Breast epithelium (tissue), 4 donors: Measurements from ENCODE around the gene SEMA6C. TPM values are rescaled to one million over a fixed set of nuclear protein-coding genes. Genes with fewer than 3 reads are reported as not detected.

Experiments
- DNase-seq, 2 donors: peaks; one replicate each; pipeline ENCODE4 v3.0.0-alpha.2; 2019; ENCODE audit warnings: low spot score in 2 of 2
- H3K27ac ChIP-seq, 2 donors: fragments of 200-600 bp; sonication (generic) in 1 of 2; one replicate each; pipeline ENCODE4 v1.5.1; 2016 to 2019; ENCODE audit warnings: mild to moderate bottlenecking in 1 of 2
- H3K27me3 ChIP-seq, 2 donors: fragments of 200-600 bp; sonication (generic) in 1 of 2; one replicate each; pipeline versions ENCODE4 v1.5.1 to v1.6.0; 2017 to 2019; ENCODE audit warnings: control low read depth in 1 of 2, mild to moderate bottlenecking in 1 of 2
- H3K36me3 ChIP-seq: fragments of 200-600 bp; one replicate; pipeline ENCODE4 v1.5.1; 2019
- H3K4me1 ChIP-seq, 2 donors: fragments of 200-600 bp; sonication (generic); one replicate each; pipeline ENCODE4 v1.5.1; 2016 to 2019; ENCODE audit warnings: control low read depth in 1 of 2
- H3K4me3 ChIP-seq, 3 donors: fragments of 200-600 bp; sonication (generic); 1 replicate in 2 of 3; 2 replicates in 1 of 3; pipeline ENCODE4 v1.5.1; 2016 to 2019; ENCODE audit warnings: mild to moderate bottlenecking in 3 of 3, moderate library complexity in 2 of 3
- H3K9me3 ChIP-seq, 2 donors: fragments of 200-600 bp; sonication (generic) in 1 of 2; one replicate each; pipeline ENCODE4 v1.5.1; 2016 to 2019; ENCODE audit warnings: control low read depth in 1 of 2
- POLR2A ChIP-seq: fragments of 450-650 bp; IDR thresholded peaks from one replicate; pipeline ENCODE4 v1.6.1; 2016; ENCODE audit warnings: antibody characterized with exemption, mild to moderate bottlenecking, moderate library complexity
- POLR2AphosphoS5 ChIP-seq, 3 donors: sonication (generic); formaldehyde crosslinking; IDR thresholded peaks; one replicate each; pipeline ENCODE4 v1.6.1; 2017; ENCODE audit warnings: antibody characterized with exemption in 3 of 3
- intact Hi-C: fragments of 100-400 bp; cut with DNase I; formaldehyde crosslinking; loops from one replicate; pipeline ENCODE4 v1.15.1; 2023; ENCODE audit warnings: low total_unique reads
- total RNA-seq, 3 donors: library from RNA; depleted of rRNA; stranded (reverse); fragments of >200 nt; gene quantifications; one replicate each; pipeline ENCODE4 v1.1.0, GENCODE V29; 2016
- TF ChIP-seq, protein P1 (sequence below), 3 donors: fragments of 450-650 bp; IDR thresholded peaks; one replicate each; pipeline ENCODE4 v1.5.1; 2016 to 2017; ENCODE audit warnings: antibody characterized with exemption in 3 of 3, mild to moderate bottlenecking in 3 of 3, moderate library complexity in 3 of 3

SEMA6C gene
- total RNA-seq, 3 donors from 2014 or later: 2.9 to 6.4 (median 5.2) TPM

DNA sequence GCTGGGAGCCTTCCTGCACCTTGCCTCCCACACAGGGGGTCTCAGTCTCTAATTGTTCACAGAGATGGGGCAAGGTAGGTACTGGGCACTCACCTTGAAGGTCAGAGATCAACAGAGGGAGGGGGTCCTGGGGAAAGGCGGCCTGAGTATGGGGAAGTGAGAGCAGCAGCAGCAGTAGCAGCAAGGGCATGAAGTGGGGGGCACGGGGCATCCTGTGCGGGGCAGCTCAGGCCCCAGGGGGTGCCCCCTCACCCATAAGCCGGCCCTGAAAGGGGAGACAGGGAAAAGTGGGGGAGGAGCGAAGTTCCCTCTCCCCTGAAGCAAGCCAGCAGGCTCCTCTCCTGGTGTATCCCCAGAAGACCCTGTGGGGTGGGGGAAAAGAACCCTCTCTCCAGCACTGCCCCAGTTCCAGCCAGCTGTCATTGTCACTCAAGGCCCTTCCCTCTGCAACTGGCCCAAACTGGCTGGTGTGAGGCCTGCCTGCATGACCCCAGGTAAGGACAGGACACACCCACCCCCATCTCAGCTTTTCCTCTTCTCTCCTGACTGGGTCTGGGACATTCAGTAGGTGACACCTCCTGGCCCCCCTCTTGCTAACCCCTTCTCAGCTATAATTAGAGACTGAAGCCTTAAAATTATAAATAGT is 3.9 kb downstream of the SEMA6C start:
- Histone ChIP-seq H3K9me3 (no peaks in the 10 kb centered on the region), H3K4me1 (peaks cover 0 to 5% of the 10 kb centered on the region in 2 donors), H3K27ac (no peak overlapping the region), H3K36me3 (no peaks in the 10 kb centered on the region), H3K27me3 (no peaks in the 10 kb centered on the region), H3K4me3 (no peak overlapping the region)
- no peak for TF ChIP-seq POLR2A
- no peak for TF ChIP-seq POLR2AphosphoS5 (IDR thresholded peaks at IDR 0.05)
- TF ChIP-seq, protein P1, sequence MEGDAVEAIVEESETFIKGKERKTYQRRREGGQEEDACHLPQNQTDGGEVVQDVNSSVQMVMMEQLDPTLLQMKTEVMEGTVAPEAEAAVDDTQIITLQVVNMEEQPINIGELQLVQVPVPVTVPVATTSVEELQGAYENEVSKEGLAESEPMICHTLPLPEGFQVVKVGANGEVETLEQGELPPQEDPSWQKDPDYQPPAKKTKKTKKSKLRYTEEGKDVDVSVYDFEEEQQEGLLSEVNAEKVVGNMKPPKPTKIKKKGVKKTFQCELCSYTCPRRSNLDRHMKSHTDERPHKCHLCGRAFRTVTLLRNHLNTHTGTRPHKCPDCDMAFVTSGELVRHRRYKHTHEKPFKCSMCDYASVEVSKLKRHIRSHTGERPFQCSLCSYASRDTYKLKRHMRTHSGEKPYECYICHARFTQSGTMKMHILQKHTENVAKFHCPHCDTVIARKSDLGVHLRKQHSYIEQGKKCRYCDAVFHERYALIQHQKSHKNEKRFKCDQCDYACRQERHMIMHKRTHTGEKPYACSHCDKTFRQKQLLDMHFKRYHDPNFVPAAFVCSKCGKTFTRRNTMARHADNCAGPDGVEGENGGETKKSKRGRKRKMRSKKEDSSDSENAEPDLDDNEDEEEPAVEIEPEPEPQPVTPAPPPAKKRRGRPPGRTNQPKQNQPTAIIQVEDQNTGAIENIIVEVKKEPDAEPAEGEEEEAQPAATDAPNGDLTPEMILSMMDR (IDR thresholded peaks at IDR 0.05): no peak
- no peak for DNase-seq
- intact Hi-C loops: no loop called here

DNA sequence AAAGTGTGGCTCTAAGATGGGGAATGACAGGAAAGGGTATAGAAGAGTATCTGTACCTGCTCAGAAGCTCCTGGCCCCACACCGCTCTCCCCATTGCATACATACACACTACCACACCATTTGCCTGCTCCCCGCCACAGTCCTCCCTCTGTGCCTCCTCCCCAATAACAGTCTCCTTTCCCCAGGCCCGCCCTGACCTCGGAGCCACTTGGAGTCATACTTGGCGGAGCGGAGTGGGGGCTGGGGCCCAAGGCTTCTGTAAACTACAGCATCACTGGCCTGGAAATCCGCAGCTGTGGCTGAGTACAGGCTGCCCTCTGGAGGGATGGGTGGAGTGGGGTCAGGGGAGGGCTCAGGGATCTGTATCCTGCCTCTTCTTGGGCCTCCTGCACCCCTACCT is 8.6 kb downstream of the SEMA6C start:
- Histone ChIP-seq H3K9me3 (no peaks in the 10 kb centered on the region), H3K27me3 (no peaks in the 10 kb centered on the region), H3K36me3 (no peaks in the 10 kb centered on the region), H3K4me1 (no peaks in the 10 kb centered on the region), H3K4me3 (no peak overlapping the region), H3K27ac (no peak overlapping the region)
- no peak for DNase-seq
- intact Hi-C loops: no loop called here
- no peak for TF ChIP-seq POLR2AphosphoS5 (IDR thresholded peaks at IDR 0.05)
- TF ChIP-seq, protein P1 (IDR thresholded peaks at IDR 0.05): no peak
- TF ChIP-seq POLR2A: no peak

DNA sequence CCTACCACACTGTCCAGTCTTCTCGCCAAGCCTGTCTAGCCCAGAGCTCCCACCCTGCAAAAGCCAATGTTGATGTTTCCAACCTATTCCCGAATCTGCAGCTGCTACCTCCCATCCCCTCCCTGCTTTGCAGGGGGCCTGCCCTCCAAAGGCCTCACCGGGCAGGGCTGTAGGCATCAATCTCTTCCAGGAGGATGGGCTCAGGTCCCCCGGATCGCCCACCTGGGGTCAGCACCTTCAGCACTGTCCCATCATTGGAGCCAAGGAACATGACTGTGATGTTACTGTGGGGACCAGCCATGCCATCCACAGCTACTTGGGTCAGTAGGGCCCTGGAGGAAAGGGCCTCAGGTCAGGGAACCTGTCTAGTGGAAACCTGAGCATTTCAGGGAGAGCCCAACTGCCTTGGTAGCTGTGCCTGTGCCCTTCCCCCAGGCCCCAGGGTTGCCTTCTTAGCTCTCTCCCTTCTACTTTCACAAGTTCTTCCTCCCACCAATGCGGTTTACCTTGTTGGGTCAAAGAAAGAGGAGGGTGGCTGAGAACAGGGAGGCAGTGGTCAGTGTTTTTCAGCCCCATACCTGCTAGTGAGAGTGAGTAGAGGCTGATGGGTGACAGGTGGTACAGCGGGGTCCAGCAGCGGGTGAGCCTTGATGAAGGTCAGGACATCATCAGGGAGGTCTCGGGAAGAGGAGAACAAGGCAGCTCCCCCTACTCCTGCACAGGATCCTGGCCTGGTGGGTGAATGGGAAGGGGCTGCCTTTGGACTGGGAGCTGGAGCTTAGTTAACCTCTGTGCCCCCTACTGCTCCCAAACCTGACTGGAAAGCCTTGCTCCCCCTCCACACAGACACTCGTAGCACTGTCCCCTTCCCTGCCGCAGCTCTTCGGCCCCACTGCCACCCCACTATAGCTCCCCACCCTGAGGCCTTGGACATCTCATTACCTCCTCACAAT is 10.7 kb downstream of the SEMA6C start:
- no peak overlapping the region for H3K27ac ChIP-seq
- no peak overlapping the region for H3K4me3 ChIP-seq
- H3K27me3 ChIP-seq: no peaks in the 10 kb centered on the region
- H3K9me3 ChIP-seq: no peaks in the 10 kb centered on the region
- TF ChIP-seq, protein P1 (IDR thresholded peaks at IDR 0.05): no peak
- no peak for TF ChIP-seq POLR2AphosphoS5 (IDR thresholded peaks at IDR 0.05)
- TF ChIP-seq POLR2A: no peak
- H3K4me1 ChIP-seq: no peaks in the 10 kb centered on the region
- DNase-seq: no peak
- no peaks in the 10 kb centered on the region for H3K36me3 ChIP-seq
- intact Hi-C loops: no loop called here

DNA sequence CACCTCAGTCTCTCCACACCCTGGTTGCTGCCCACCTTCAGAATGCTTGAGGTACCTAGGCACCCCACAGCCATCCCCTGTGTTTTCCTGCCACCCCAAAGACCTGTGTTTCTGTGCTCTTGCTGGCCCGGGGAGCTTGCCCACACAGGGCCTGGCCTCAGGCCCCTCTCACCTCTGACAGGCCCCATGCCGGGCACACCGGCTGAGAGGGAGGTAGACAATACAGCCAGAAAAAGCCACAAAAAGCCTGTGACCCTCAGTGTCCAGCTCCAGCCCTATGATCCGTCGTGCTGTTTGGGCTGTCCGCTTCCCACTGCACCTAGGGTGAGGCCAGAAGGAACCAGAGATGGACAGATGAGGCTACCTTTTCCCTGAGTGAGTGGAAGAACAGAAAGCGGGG is 11.4 kb downstream of the SEMA6C start:
- no peaks in the 10 kb centered on the region for H3K36me3 ChIP-seq
- H3K9me3 ChIP-seq: no peaks in the 10 kb centered on the region
- intact Hi-C loops: no loop called here
- TF ChIP-seq, protein P1 (IDR thresholded peaks at IDR 0.05): no peak
- no peak for TF ChIP-seq POLR2AphosphoS5 (IDR thresholded peaks at IDR 0.05)
- TF ChIP-seq POLR2A: no peak
- no peak overlapping the region for H3K27ac ChIP-seq
- no peaks in the 10 kb centered on the region for H3K4me1 ChIP-seq
- no peak for DNase-seq
- no peaks in the 10 kb centered on the region for H3K27me3 ChIP-seq
- no peak overlapping the region for H3K4me3 ChIP-seq

DNA sequence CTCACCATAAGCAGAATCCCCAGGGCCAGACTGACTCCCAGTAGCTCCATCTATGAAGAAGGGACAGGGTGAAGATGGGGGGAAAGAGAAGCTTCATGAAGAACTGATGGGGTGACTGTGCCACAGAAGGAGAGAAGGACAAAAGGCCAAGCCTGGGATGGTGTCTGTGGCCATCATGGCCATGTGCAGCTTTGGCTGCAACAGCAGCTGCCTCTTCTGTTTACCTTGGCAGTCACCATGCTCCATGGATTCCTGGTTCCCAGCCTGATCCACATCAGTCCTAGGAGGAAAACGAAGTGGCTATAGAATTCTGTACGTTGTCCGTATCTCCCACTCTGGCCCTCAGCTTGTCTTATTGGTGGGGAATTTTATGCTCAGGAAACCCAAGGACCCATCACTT is 12.0 kb downstream of the SEMA6C start:
- no peaks in the 10 kb centered on the region for H3K4me1 ChIP-seq
- H3K27ac ChIP-seq: no peak overlapping the region
- H3K27me3 ChIP-seq: no peaks in the 10 kb centered on the region
- intact Hi-C loops: no loop called here
- no peak overlapping the region for H3K4me3 ChIP-seq
- no peaks in the 10 kb centered on the region for H3K9me3 ChIP-seq
- H3K36me3 ChIP-seq: no peaks in the 10 kb centered on the region
- TF ChIP-seq POLR2AphosphoS5 (IDR thresholded peaks at IDR 0.05) (no peak), POLR2A (no peak)
- TF ChIP-seq, protein P1 (IDR thresholded peaks at IDR 0.05): no peak
- DNase-seq: no peak
